Stimulated activated CD8-positive, alpha-beta memory T cell treated with anti-CD3 and anti-CD28 coated beads, Interleukin-12 subunit alpha, Interleukin-12 subunit beta, amount 100 ng/mL, for 1 hour (primary cell): ENCODE data around the gene TUBGCP3.
"Not testable (repeated sequence)": the region's sequence is repeated elsewhere in the genome, so short reads cannot be mapped to it uniquely, and the experiment has no call there.

Experiments
- DNase-seq: peaks from one replicate; pipeline ENCODE4 v3.0.0-alpha.2; 2020; ENCODE audit warnings: low read depth

The TUBGCP3 gene

GRCh38 chr13:112587764-112588489, at the start of gene TUBGCP3:
TUBGCP3 (minus strand) TSS chr13:112588153; CDS start chr13:112587980, 173 bp downstream.
- peak; percentile 56 for DNase-seq

GRCh38 chr13:112637017-112637801, 49.3 kb upstream of the TUBGCP3 start:
- no peak for DNase-seq

- no peak for DNase-seq
Measured at GRCh38 chr13:112636401-112636975, 48.5 kb upstream of the TUBGCP3 start.

- no peak for DNase-seq
Measured at GRCh38 chr13:112635323-112635722, 47.4 kb upstream of the TUBGCP3 start.

- no peak for DNase-seq
Measured at GRCh38 chr13:112634102-112634501, 46.1 kb upstream of the TUBGCP3 start.

- not testable (repeated sequence) for DNase-seq
Measured at GRCh38 chr13:112630226-112630625, 42.3 kb upstream of the TUBGCP3 start.

- no peak for DNase-seq
Measured at GRCh38 chr13:112629161-112629560, 41.2 kb upstream of the TUBGCP3 start.

- DNase-seq: not testable (repeated sequence)
Measured at GRCh38 chr13:112627613-112628012, 39.7 kb upstream of the TUBGCP3 start.

- no peak for DNase-seq
Measured at GRCh38 chr13:112627161-112627560, 39.2 kb upstream of the TUBGCP3 start.

GRCh38 chr13:112626761-112627160, 38.8 kb upstream of the TUBGCP3 start:
- DNase-seq: no peak

GRCh38 chr13:112626124-112626523, 38.2 kb upstream of the TUBGCP3 start:
- DNase-seq: no peak

- DNase-seq: no peak
Measured at GRCh38 chr13:112625698-112626097, 37.7 kb upstream of the TUBGCP3 start.

- DNase-seq: no peak
Measured at GRCh38 chr13:112624602-112625430, 36.9 kb upstream of the TUBGCP3 start.

GRCh38 chr13:112624040-112624439, 36.1 kb upstream of the TUBGCP3 start:
- no peak for DNase-seq

- DNase-seq: no peak
Measured at GRCh38 chr13:112623051-112623711, 35.2 kb upstream of the TUBGCP3 start.

GRCh38 chr13:112622375-112622774, 34.4 kb upstream of the TUBGCP3 start:
- DNase-seq: no peak

- DNase-seq: no peak
Measured at GRCh38 chr13:112619730-112620631, 32.0 kb upstream of the TUBGCP3 start.

GRCh38 chr13:112618501-112618900, 30.5 kb upstream of the TUBGCP3 start:
- no peak for DNase-seq

GRCh38 chr13:112617754-112618375, 29.9 kb upstream of the TUBGCP3 start:
- no peak for DNase-seq
